ENCODE data around the gene ENOX2.

Gene ENOX2

GRCh38 chrX:130654409-130654950 lies 248.5 kb downstream of the ENOX2 start:
- TF ChIP-seq EZH2phosphoT487 (IDR thresholded peaks at IDR 0.05; ENCODE audit: borderline replicate concordance, low read length) (no peak), CTCF (IDR thresholded peaks at IDR 0.05; ENCODE audit: low read depth, low read length, poor library complexity, severe bottlenecking) (no peak)
- Histone ChIP-seq H3K79me2 (ENCODE audit: control insufficient read depth, low read length) (no peaks in the 10 kb centered on the region), H3K36me3 (ENCODE audit: control insufficient read depth, low read length) (no peaks in the 10 kb centered on the region), H3K9me2 (replicated peaks; ENCODE audit: control insufficient read depth, low read length) (no peaks in the 10 kb centered on the region), H3K4me1 (ENCODE audit: control insufficient read depth, low read length) (no peaks in the 10 kb centered on the region), H3K27me3 (ENCODE audit: control insufficient read depth, low read length) (no peaks in the 10 kb centered on the region), H3K9me3 (ENCODE audit: control insufficient read depth, insufficient read depth, low read length) (no peaks in the 10 kb centered on the region), H3K4me2 (ENCODE audit: low read length) (no peak overlapping the region), H3K4me3 (ENCODE audit: low read length) (no peak overlapping the region), H3K27ac (ENCODE audit: low read depth, low read length) (no peak overlapping the region), H4K20me1 (ENCODE audit: control insufficient read depth, insufficient read depth, low read depth, low read length) (no peaks in the 10 kb centered on the region), H3F3A (ENCODE audit: control insufficient read depth, insufficient read depth) (no peaks in the 10 kb centered on the region)

GRCh38 chrX:130652824-130653578 lies 250.0 kb downstream of the ENOX2 start:
- no peak for TF ChIP-seq EZH2phosphoT487 (IDR thresholded peaks at IDR 0.05; ENCODE audit: borderline replicate concordance, low read length)
- no peaks in the 10 kb centered on the region for H3K9me2 ChIP-seq (replicated peaks; ENCODE audit: control insufficient read depth, low read length)
- no peak overlapping the region for H3K27ac ChIP-seq (ENCODE audit: low read depth, low read length)
- no peaks in the 10 kb centered on the region for H3K27me3 ChIP-seq (ENCODE audit: control insufficient read depth, low read length)
- no peaks in the 10 kb centered on the region for H3K36me3 ChIP-seq (ENCODE audit: control insufficient read depth, low read length)
- no peak overlapping the region for H3K4me2 ChIP-seq (ENCODE audit: low read length)
- no peaks in the 10 kb centered on the region for H3K9me3 ChIP-seq (ENCODE audit: control insufficient read depth, insufficient read depth, low read length)
- H3K4me1 ChIP-seq (ENCODE audit: control insufficient read depth, low read length) = no peaks in the 10 kb centered on the region
- H4K20me1 ChIP-seq (ENCODE audit: control insufficient read depth, insufficient read depth, low read depth, low read length) = no peaks in the 10 kb centered on the region
- H3F3A ChIP-seq (ENCODE audit: control insufficient read depth, insufficient read depth) = no peaks in the 10 kb centered on the region
- H3K4me3 ChIP-seq (ENCODE audit: low read length) = no peak overlapping the region
- no peaks in the 10 kb centered on the region for H3K79me2 ChIP-seq (ENCODE audit: control insufficient read depth, low read length)

GRCh38 chrX:130649738-130650137 lies 253.3 kb downstream of the ENOX2 start:
- Histone ChIP-seq H3K79me2 (ENCODE audit: control insufficient read depth, low read length) (no peaks in the 10 kb centered on the region), H3K27ac (ENCODE audit: low read depth, low read length) (no peak overlapping the region), H3K4me2 (ENCODE audit: low read length) (no peak overlapping the region), H4K20me1 (ENCODE audit: control insufficient read depth, insufficient read depth, low read depth, low read length) (no peaks in the 10 kb centered on the region), H3K9me3 (ENCODE audit: control insufficient read depth, insufficient read depth, low read length) (no peaks in the 10 kb centered on the region), H3K36me3 (ENCODE audit: control insufficient read depth, low read length) (no peaks in the 10 kb centered on the region), H3K4me1 (ENCODE audit: control insufficient read depth, low read length) (no peaks in the 10 kb centered on the region), H3K4me3 (ENCODE audit: low read length) (no peak overlapping the region), H3F3A (ENCODE audit: control insufficient read depth, insufficient read depth) (no peaks in the 10 kb centered on the region), H3K27me3 (ENCODE audit: control insufficient read depth, low read length) (no peaks in the 10 kb centered on the region), H3K9me2 (replicated peaks; ENCODE audit: control insufficient read depth, low read length) (no peaks in the 10 kb centered on the region)
- TF ChIP-seq CTCF (IDR thresholded peaks at IDR 0.05; ENCODE audit: low read depth, low read length, poor library complexity, severe bottlenecking) (no peak), EZH2phosphoT487 (IDR thresholded peaks at IDR 0.05; ENCODE audit: borderline replicate concordance, low read length) (no peak)

- Histone ChIP-seq H3K9me2 (replicated peaks; ENCODE audit: control insufficient read depth, low read length) (no peaks in the 10 kb centered on the region), H3K4me3 (ENCODE audit: low read length) (no peak overlapping the region), H3K9me3 (ENCODE audit: control insufficient read depth, insufficient read depth, low read length) (no peaks in the 10 kb centered on the region), H3K4me1 (ENCODE audit: control insufficient read depth, low read length) (no peaks in the 10 kb centered on the region), H3K27ac (ENCODE audit: low read depth, low read length) (no peak overlapping the region), H3K4me2 (ENCODE audit: low read length) (no peak overlapping the region), H3K27me3 (ENCODE audit: control insufficient read depth, low read length) (no peaks in the 10 kb centered on the region), H3K79me2 (ENCODE audit: control insufficient read depth, low read length) (no peaks in the 10 kb centered on the region), H3K36me3 (ENCODE audit: control insufficient read depth, low read length) (no peaks in the 10 kb centered on the region), H4K20me1 (ENCODE audit: control insufficient read depth, insufficient read depth, low read depth, low read length) (no peaks in the 10 kb centered on the region), H3F3A (ENCODE audit: control insufficient read depth, insufficient read depth) (no peaks in the 10 kb centered on the region)
- TF ChIP-seq CTCF (IDR thresholded peaks at IDR 0.05; ENCODE audit: low read depth, low read length, poor library complexity, severe bottlenecking) = no peak
- TF ChIP-seq EZH2phosphoT487 (IDR thresholded peaks at IDR 0.05; ENCODE audit: borderline replicate concordance, low read length) = no peak
These were observed 255.5 kb downstream of the ENOX2 start for GRCh38 chrX:130647468-130647867.
